Epithelial cell of esophagus (primary cell): ENCODE data around the gene CROCC2.

Experiments used
- DNase-seq: peaks from one replicate; pipeline ENCODE4 v3.0.0; 2010; ENCODE audit warnings: low read depth
- H3K4me3 ChIP-seq: 2 replicates; pipeline ENCODE4 v1.5.1; 2011; ENCODE audit warnings: mild to moderate bottlenecking, low read length, control low read depth
- TF ChIP-seq, protein P1 (sequence below): IDR thresholded peaks from 2 replicates; pipeline ENCODE4 v1.5.1; 2011; ENCODE audit warnings: low read depth, mild to moderate bottlenecking, low read length, control low read depth, inconsistent platforms; ENCODE audit not compliant: insufficient read depth; ENCODE audit errors: missing control alignments

CROCC2 gene

DNA sequence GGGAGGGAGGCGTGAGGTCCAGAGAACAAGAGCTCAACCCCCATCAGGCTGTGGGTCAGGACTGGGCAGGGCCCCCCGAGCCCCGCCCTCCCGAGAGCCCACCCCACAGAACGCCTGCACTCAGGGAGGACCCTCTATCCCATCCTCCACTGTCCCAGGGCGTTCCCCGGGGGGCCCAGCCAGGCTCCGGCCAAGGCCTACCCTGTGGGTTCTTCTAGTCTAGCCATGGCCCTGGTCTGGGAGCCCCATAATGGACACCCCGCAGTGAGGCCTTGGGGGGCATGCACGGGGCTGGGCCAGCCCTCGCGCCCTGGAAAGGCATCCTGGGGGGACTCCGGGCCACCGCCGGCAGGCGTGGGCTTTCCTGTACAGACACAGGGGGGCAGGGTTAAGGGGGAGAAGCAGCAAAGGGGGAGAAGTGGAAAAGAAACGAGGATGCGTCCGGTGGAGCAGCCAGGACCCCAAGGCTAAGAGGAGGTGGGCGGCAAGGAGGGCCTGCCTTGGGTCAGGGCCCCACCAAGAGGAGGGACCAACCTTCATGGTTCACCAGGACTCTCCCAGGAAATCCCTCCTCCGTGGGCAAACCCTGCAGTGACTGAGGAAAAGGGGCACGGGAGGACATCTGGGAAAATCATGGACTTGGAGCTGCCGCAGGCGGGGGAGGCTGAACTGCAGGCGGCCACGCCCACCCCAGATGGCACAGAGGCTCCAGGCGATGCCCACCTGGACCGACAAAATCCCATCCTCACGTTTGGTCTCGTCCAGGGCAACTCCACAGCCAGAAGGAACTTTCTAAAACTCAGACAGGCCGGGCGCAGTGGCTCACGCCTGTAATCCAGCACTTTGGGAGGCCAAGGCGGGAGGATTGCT lies 2.7 kb upstream of the CROCC2 start:
- DNase-seq: no peak
- TF ChIP-seq, protein P1, sequence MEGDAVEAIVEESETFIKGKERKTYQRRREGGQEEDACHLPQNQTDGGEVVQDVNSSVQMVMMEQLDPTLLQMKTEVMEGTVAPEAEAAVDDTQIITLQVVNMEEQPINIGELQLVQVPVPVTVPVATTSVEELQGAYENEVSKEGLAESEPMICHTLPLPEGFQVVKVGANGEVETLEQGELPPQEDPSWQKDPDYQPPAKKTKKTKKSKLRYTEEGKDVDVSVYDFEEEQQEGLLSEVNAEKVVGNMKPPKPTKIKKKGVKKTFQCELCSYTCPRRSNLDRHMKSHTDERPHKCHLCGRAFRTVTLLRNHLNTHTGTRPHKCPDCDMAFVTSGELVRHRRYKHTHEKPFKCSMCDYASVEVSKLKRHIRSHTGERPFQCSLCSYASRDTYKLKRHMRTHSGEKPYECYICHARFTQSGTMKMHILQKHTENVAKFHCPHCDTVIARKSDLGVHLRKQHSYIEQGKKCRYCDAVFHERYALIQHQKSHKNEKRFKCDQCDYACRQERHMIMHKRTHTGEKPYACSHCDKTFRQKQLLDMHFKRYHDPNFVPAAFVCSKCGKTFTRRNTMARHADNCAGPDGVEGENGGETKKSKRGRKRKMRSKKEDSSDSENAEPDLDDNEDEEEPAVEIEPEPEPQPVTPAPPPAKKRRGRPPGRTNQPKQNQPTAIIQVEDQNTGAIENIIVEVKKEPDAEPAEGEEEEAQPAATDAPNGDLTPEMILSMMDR: no peak
- H3K4me3 ChIP-seq: no peak overlapping the region

GRCh38 chr2:240904216-240905175 lies 1.6 kb upstream of the CROCC2 start:
- H3K4me3 ChIP-seq: no peak overlapping the region
- TF ChIP-seq, protein P1: no peak
- DNase-seq: no peak

DNA sequence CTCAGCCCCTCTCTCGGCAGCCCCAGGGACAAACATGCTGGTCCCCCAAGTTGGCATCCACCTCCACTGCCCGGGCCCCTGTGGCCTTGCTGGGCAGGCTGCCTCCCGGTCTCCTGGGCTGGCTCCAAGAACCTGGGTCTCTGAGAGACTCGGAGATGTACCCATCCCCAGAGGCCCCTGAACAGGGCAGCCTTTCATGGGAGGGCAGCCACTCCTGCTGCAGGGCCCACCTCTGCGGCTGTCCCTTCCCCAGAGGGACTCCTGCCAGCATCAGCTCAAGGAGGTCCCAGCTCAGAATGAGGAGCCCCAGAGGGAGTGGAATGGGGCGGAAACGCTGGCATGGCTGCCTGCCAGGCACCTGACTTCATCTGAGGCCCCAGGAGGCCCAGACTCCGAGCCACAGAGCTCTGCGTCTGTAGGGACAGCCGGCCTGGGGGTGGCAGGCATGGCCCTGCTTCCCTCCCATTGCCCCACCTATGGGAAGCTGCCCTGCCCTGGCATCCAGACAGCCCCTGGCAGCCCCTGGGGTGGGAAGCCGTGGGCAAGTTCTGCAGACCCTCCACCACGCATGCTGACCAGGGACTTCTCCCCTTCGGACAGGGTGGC lies 857 bp upstream of the CROCC2 start:
- DNase-seq: no peak
- TF ChIP-seq, protein P1: no peak
- H3K4me3 ChIP-seq: no peak overlapping the region

DNA sequence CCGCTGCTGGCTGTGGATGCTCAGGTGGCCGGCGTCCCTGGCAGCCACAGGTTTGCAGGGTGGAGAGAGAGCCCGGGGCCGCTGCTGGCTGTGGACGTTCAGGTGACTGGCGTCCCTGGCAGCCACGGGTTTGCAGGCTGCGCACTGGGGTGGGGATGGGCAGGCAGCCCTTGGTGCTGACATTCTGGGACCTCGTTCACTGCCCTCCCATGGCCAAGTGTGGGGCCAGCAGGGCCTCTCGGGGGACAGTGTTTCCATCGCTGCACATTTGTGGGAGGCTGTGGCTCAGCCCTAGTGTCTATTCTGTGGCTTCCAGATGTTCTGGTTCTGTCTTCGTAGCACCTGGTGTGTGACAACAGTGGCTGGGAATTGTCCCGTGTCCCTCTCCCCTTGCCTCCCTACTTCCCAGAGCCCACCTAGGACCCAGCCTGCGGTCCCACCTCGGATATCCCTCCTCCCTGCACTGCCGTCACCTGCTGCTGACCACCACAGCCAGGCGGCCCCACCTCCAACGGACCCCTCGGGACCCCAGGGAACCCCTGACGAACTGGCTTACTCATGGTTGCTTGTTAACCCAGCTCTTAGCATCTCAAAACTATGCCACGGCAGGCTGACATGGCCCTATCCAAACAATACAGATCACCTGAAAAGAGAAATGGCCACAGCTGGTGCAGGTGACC lies 915 bp downstream of the CROCC2 start:
- H3K4me3 ChIP-seq: no peak overlapping the region
- DNase-seq: no peak
- TF ChIP-seq, protein P1: no peak

GRCh38 chr2:240909216-240909974 lies 3.3 kb downstream of the CROCC2 start:
- H3K4me3 ChIP-seq: no peak overlapping the region
- TF ChIP-seq, protein P1: no peak
- DNase-seq: no peak
